G401 (cell line): ENCODE results near the gene HPSE. TPM values are rescaled to one million over a fixed set of nuclear protein-coding genes. Genes with fewer than 3 reads are reported as not detected.

Experiments
- DNase-seq: peaks from one replicate; pipeline ENCODE4 v3.0.0-alpha.2; 2015; ENCODE audit warnings: low spot score
- in situ Hi-C: cut with HindIII; loops from 2 replicates; pipeline ENCODE4 v1.10.0; 2016; ENCODE audit warnings: low sequenced_read_pairs, mixed read lengths
- total RNA-seq: library from RNA; depleted of rRNA; stranded (reverse); fragments of >200 nt; shearing (Covaris generic); gene quantifications from 2 replicates; pipeline ENCODE4 v1.2.3, GENCODE V29; 2014; rRNA removed

HPSE gene
- total RNA-seq, result 0.18 and 1.3 TPM in 2 replicates

- in situ Hi-C loops, result no loop called here
- no peak for DNase-seq
Measured at GRCh38 chr4:83334425-83335241, at the start of gene HPSE. HPSE (minus strand) TSS chr4:83334848; CDS start chr4:83334782, 66 bp downstream.

DNA sequence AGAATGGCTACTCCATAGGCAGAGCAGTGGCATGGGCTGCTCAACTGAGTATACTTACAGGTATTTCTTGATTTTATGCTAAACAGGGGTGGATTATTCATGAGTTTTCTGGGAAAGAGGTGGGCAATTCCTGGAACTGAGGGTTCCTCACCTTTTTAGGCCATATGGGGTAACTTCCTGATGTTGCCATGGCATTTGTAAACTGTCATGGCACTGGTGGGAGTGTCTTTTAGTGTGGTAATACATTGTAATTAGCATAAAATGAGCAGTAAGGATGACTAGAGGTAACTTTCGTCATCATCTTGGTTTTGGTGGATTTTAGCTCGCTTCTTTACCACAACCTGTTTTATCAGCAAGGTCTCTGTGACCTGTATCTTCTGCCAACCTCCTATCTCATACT is 48.2 kb upstream of the HPSE start:
- in situ Hi-C loops, result no loop called here
- no peak for DNase-seq

DNA sequence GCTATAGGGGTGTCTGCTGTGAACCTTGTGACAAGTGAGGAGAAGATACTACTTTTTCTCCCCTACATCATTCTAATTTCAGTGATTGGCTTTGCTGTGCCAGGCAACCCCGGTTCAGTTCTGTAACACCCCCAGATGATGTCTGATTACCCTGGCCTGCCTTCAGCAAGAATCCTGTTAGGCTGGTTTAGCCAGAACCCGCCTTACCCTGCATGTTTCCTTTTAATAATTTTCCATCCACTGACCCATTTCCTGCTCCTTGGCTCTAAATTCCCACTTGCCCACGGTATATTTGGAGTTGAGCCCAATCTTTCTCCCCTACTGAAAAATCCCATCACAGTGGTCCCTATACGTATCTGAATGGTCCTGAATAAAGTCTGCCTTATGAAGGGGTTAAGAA is 46.5 kb upstream of the HPSE start:
- in situ Hi-C loops, result no loop called here
- DNase-seq, result no peak

DNA sequence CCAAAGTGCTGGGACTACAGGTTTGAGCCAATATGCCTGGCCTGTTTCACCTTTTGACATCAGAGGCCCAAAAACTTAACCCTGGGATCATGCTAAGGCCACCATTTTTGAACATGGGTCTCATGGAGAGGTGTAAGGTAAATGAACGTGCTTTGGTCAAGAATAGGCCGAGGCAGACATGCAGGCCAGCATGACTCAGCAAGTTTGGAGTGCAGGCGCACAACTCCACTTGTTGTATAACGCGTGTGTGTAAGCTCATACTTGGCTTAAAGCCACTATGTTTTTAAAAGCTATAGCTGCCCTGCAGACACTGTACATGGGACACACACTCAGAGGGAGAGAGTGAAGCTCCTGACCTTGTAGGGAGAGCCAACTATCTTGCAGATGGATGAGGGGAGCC is 43.8 kb upstream of the HPSE start:
- DNase-seq, result no peak
- in situ Hi-C loops, result no loop called here

GRCh38 chr4:83372931-83373330 is 38.3 kb upstream of the HPSE start:
- no peak for DNase-seq
- in situ Hi-C loops, result no loop called here

GRCh38 chr4:83371936-83372335 is 37.3 kb upstream of the HPSE start:
- in situ Hi-C loops, result no loop called here
- no peak for DNase-seq

DNA sequence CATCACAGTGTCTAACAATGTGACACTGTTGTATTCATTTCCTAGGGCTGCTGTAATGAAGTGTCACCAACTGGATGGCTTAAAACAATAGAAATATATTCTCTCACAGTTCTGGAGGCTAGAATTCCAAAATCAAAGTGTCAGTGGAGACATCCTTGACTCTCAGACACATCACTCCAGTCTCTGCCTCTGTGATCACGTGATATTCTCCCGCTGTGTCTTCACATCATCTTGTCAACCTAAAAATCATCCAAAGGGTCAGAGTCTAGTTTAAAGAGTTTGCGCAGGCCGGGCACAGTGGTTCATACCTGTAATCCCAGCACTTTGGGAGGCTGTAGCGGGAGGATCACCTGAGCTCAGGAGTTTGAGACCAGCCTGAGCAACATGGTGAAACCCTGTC is 36.6 kb upstream of the HPSE start:
- in situ Hi-C loops, result no loop called here
- no peak for DNase-seq

DNA sequence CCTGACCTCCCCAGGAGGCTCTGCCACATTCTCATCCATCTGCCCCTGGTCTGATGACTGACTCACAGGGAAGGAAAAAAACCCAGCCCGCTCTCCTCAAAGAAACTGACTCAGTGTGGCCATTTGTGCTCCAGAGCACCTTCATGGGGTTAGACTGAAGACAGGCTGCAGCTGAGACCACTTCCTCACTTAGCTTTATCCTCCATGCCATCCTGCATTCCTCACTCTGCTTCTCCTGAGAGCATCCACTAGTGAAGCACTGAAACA is 35.9 kb upstream of the HPSE start:
- no peak for DNase-seq

DNA sequence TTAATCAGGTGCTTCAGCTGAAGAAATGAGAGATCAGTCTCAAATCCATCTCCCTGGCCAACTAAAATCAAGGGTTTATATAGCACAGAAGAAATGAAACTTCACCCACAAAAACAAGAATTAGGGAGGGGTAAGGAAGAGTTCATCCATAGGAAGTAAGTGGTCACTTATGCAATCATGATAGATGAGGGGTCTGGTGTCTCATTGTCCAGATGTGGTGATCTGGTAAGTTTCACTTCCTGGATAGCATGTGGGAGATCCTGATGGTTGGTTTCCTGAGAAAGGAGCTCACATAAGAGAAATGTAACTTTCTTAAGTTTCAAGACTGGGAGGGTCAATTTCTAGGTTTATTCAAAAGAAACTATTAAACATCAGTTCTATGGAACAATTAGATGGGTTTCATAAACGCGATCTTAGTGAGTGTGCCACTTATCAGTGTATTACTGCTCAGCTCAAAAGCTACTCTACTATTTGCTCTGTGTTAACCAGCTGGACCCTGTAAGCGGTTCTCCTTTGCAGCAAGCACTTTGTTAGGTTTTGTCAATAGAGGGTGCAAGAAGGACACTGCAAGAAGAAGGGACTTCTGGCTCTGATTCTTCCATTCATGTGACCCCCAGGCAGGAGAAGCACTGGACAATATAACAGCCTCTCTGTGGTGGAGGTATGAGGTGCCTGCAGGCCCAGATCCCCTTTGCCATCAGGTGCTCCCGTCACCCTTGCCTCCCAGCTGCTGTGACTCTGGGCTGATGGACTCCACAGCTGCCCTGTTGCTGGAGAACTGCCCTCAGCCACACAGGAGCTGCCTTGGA is 35.4 kb upstream of the HPSE start:
- in situ Hi-C loops, result no loop called here
- DNase-seq, result no peak

More for the DNA sequence above, 35.9 kb upstream of the HPSE start:
- in situ Hi-C loops, result no loop called here

GRCh38 chr4:83364312-83364711 is 29.7 kb upstream of the HPSE start:
- no peak for DNase-seq
- in situ Hi-C loops, result no loop called here

DNA sequence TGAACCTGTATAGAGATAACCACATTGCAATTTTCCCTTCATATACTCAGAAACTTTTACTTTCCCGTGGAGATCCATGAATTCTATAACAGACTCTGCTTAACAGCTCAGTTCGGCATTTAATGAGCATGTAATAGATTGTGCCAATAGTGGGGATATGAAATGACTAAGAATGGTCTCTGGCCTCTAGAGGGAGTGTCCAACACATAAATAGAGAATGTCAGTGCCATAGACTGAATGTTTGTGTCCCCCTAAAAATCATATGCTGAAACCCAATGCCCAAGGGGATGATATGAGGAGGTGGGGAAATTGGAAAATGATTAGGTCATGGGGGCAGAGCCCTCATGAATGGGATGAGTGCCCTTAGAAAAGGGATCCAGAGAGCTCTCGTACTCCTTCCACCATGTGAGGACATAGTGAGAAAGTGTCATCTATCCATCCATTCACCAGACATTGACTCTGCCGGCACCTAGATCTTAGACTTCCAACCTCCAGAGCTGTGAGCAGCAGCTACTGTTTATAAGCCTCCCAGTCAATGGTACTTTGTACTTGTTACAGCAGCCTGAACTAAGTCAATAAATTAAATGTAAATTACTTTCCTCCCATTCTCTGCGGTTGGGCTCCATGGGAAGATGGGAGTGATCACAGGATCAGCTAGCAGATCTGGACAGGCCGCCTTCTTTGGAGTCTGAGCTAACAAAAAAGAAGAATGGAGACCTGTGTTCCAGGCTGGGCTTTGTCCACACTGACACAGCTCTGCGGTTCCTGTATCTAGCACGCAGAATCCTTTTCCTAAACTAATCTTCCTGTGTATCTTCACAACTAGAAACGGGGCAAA is 28.1 kb upstream of the HPSE start:
- in situ Hi-C loops, result no loop called here
- DNase-seq, result peak; percentile 9

DNA sequence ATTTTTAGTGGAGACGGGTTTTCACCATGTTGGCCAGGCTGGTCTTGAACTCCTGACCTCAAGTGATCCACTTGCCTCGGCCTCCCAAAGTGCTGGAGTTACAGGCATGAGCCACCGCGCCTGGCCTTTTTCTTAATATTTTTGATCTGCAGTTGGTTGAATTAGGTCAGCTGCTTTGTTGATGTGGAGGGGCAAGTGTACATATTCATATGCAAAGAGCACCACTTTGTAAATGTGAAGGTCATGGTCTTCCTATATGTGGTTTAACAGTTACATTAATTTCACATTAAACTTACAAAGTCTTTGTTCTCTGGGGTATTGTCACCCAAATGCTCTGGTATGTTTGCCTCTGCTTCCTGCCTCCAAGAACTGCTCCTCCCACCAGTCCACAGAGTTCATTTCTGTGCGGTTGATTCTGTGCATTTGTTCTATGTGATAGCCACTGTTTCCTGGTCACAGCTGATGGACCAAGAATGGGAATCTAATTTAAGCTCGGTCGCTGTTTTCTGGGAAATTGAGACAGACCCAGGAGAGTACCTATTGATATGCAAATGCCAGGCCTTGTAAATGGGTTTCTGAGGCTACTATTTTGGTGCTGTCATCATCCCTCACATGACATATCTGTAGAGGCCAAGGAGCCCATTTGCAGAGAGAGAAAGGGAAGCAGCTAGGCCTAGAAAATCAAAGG is 26.9 kb upstream of the HPSE start:
- no peak for DNase-seq
- in situ Hi-C loops, result no loop called here

DNA sequence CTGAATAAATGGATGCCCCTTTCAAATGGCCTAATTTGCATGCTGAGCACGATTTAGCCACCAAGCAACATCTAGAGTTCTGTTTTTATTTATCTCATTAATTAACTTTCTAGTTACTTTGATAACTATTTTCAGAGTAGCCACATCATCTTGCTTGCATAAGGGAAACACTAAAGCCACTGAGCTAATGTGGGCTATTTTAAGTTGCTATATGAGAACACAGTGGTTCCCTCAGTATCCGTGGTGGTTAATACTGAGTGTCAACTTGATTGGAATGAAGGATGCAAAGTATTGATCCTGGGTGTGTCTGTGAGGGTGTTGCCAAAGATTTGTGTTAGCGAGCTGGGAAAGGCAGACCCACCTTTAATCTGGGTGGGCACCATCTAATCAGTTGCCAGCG is 25.4 kb upstream of the HPSE start:
- in situ Hi-C loops, result no loop called here
- DNase-seq, result no peak

GRCh38 chr4:83358410-83358809 is 23.8 kb upstream of the HPSE start:
- in situ Hi-C loops, result no loop called here
- DNase-seq, result no peak

GRCh38 chr4:83356899-83357661 is 22.4 kb upstream of the HPSE start:
- no peak for DNase-seq
- in situ Hi-C loops, result no loop called here

DNA sequence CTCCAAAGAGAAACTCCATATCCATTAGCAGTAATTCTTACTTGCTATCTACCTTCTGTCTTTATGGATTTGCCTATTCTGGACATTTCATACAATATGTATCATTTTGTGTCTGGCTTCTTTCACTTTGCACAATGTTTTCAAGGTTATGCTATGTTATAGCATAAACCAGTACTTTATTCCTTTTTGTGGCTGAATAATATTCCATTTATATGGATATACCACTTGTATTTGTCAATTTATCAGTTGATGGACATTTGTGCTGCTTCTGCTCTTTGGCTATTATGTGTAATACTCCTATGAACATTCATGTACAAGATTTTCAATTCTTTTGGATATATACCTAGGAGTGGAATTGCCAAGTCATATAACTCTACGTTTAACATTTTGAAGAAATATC is 18.9 kb upstream of the HPSE start:
- DNase-seq, result no peak
- in situ Hi-C loops, result no loop called here

- no peak for DNase-seq
- in situ Hi-C loops, result no loop called here
Measured at GRCh38 chr4:83348074-83348473, 13.4 kb upstream of the HPSE start.

GRCh38 chr4:83342476-83342875 is 7.8 kb upstream of the HPSE start:
- DNase-seq, result no peak
- in situ Hi-C loops, result no loop called here
